Measurements from ENCODE around the gene GRM8.

The GRM8 gene

DNA sequence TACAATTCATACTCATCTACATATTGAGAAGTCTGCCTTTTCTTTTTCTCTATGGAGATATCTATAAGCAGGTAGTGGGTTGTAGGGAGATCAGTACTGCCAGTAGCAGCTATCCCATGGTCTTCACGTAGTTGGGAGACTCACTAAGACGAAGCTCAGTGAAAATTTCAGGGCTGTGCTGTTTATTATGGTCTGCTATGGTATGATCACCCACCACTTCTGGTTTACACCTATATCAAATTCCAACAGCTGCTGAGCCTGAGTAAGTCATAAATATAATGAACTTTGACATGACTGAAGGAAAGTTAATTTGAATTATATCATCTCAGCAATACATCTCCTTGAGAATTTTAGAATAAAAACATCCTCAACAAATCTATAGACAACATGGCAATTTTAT, 741.7 kb downstream of the GRM8 start:
- ChIA-PET CTCF (no interaction called here), POLR2A (no interaction called here)
- TF ChIP-seq HDGF (IDR thresholded peaks at IDR 0.05; ENCODE audit: borderline replicate concordance) (no peak), ZNF384 (IDR thresholded peaks at IDR 0.05) (no peak), ELF4 (IDR thresholded peaks at IDR 0.05) (no peak), CTBP1 (IDR thresholded peaks at IDR 0.05; ENCODE audit: borderline replicate concordance) (no peak), L3MBTL2 (conservative IDR thresholded peaks at IDR 0.05) (no peak), FOXA1 (IDR thresholded peaks at IDR 0.05) (no peak), TARDBP (IDR thresholded peaks at IDR 0.05) (no peak), SP1 (IDR thresholded peaks at IDR 0.05) (no peak), ARNT (IDR thresholded peaks at IDR 0.05) (no peak), LEF1 (IDR thresholded peaks at IDR 0.05; ENCODE audit: borderline replicate concordance) (no peak), SUZ12 (IDR thresholded peaks at IDR 0.05) (no peak), FOXM1 (IDR thresholded peaks at IDR 0.05; ENCODE audit: borderline replicate concordance) (no peak)
- TF ChIP-seq, protein P1, sequence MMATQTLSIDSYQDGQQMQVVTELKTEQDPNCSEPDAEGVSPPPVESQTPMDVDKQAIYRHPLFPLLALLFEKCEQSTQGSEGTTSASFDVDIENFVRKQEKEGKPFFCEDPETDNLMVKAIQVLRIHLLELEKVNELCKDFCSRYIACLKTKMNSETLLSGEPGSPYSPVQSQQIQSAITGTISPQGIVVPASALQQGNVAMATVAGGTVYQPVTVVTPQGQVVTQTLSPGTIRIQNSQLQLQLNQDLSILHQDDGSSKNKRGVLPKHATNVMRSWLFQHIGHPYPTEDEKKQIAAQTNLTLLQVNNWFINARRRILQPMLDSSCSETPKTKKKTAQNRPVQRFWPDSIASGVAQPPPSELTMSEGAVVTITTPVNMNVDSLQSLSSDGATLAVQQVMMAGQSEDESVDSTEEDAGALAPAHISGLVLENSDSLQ (IDR thresholded peaks at IDR 0.05): no peak
- DNase-seq (ENCODE audit: extremely low spot score): no peak

- TF ChIP-seq FOXK2 (IDR thresholded peaks at IDR 0.05) (no peak), SUZ12 (IDR thresholded peaks at IDR 0.05) (no peak), NFRKB (IDR thresholded peaks at IDR 0.05) (no peak), SP1 (IDR thresholded peaks at IDR 0.05) (no peak), BHLHE40 (IDR thresholded peaks at IDR 0.05; ENCODE audit: borderline replicate concordance) (no peak), ZNF384 (IDR thresholded peaks at IDR 0.05) (no peak), HDGF (IDR thresholded peaks at IDR 0.05; ENCODE audit: borderline replicate concordance) (no peak), ELF4 (IDR thresholded peaks at IDR 0.05) (no peak), CTBP1 (IDR thresholded peaks at IDR 0.05; ENCODE audit: borderline replicate concordance) (no peak), LEF1 (IDR thresholded peaks at IDR 0.05; ENCODE audit: borderline replicate concordance) (no peak), ARNT (IDR thresholded peaks at IDR 0.05) (no peak), FOXM1 (IDR thresholded peaks at IDR 0.05; ENCODE audit: borderline replicate concordance) (no peak), L3MBTL2 (conservative IDR thresholded peaks at IDR 0.05) (no peak), TARDBP (IDR thresholded peaks at IDR 0.05) (no peak), FOXA1 (IDR thresholded peaks at IDR 0.05) (no peak)
- TF ChIP-seq, protein P1 (IDR thresholded peaks at IDR 0.05): no peak
- DNase-seq (ENCODE audit: extremely low spot score): no peak
- ChIA-PET CTCF (no interaction called here), POLR2A (no interaction called here)
Observed at GRCh38 chr7:126501617-126502016, 751.1 kb downstream of the GRM8 start.

DNA sequence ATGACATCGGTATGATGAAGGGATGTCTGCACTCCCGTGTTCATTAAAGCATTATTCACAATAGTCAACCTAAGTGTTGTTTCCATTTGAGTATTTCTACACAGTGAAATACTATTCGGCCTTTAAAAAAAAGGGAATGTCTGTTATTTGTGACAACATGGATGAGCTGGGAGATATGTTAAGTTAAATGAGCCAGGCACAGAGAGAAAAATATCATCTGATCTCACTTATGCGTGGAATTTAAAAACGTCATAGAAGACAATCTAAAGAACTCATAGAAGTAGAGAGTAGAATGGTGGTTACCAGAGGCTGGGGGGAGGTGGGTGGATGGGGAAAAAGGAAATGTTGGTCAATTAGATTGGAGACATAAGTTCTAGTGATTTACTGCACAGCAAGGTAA, 753.3 kb downstream of the GRM8 start:
- DNase-seq (ENCODE audit: extremely low spot score): no peak
- ChIA-PET CTCF (no interaction called here), POLR2A (no interaction called here)
- TF ChIP-seq HDGF (IDR thresholded peaks at IDR 0.05; ENCODE audit: borderline replicate concordance) (no peak), FOXM1 (IDR thresholded peaks at IDR 0.05; ENCODE audit: borderline replicate concordance) (no peak), ELF4 (IDR thresholded peaks at IDR 0.05) (no peak), ARNT (IDR thresholded peaks at IDR 0.05) (no peak), ZNF384 (IDR thresholded peaks at IDR 0.05) (no peak), SP1 (IDR thresholded peaks at IDR 0.05) (no peak), CTBP1 (IDR thresholded peaks at IDR 0.05; ENCODE audit: borderline replicate concordance) (no peak), SUZ12 (IDR thresholded peaks at IDR 0.05) (no peak), BHLHE40 (IDR thresholded peaks at IDR 0.05; ENCODE audit: borderline replicate concordance) (no peak)

DNA sequence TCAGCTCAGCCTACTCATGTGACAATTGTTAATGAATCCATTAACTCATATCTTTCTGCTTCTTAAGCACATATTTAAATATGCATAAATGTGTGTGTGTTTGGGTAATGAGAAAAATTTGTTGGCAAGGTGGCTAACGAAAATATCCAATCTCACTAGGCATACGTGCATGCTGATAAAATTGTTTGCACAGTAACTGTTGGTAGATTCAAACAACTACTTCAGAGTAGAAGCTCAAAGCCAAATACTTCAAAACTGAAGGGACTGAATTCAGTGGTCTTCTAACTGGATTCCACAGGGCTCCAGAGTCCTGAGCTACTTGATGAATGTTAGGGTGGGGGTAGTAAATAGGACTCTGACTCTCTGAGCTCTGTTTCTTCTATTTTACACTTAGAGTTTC, 757.0 kb downstream of the GRM8 start:
- POLR2A ChIA-PET: no interaction called here
- CTCF ChIA-PET: no interaction called here
- no peak for DNase-seq (ENCODE audit: extremely low spot score)
- TF ChIP-seq ARNT (IDR thresholded peaks at IDR 0.05) (no peak), FOXA1 (IDR thresholded peaks at IDR 0.05) (no peak), HDGF (IDR thresholded peaks at IDR 0.05; ENCODE audit: borderline replicate concordance) (no peak), TARDBP (IDR thresholded peaks at IDR 0.05) (no peak), FOXK2 (IDR thresholded peaks at IDR 0.05) (no peak), SP1 (IDR thresholded peaks at IDR 0.05) (no peak), BHLHE40 (IDR thresholded peaks at IDR 0.05; ENCODE audit: borderline replicate concordance) (no peak), FOXM1 (IDR thresholded peaks at IDR 0.05; ENCODE audit: borderline replicate concordance) (no peak), ZNF384 (IDR thresholded peaks at IDR 0.05) (no peak), ELF4 (IDR thresholded peaks at IDR 0.05) (no peak), L3MBTL2 (conservative IDR thresholded peaks at IDR 0.05) (no peak)

GRCh38 chr7:126495001-126495400, 757.7 kb downstream of the GRM8 start:
- ChIA-PET CTCF (no interaction called here), POLR2A (no interaction called here)
- TF ChIP-seq SP1 (IDR thresholded peaks at IDR 0.05) (no peak), HDGF (IDR thresholded peaks at IDR 0.05; ENCODE audit: borderline replicate concordance) (no peak), FOXM1 (IDR thresholded peaks at IDR 0.05; ENCODE audit: borderline replicate concordance) (no peak), CTBP1 (IDR thresholded peaks at IDR 0.05; ENCODE audit: borderline replicate concordance) (no peak), SUZ12 (IDR thresholded peaks at IDR 0.05) (no peak), L3MBTL2 (conservative IDR thresholded peaks at IDR 0.05) (no peak), FOXK2 (IDR thresholded peaks at IDR 0.05) (no peak), ZNF384 (IDR thresholded peaks at IDR 0.05) (no peak), FOXA1 (IDR thresholded peaks at IDR 0.05) (no peak), LEF1 (IDR thresholded peaks at IDR 0.05; ENCODE audit: borderline replicate concordance) (no peak), NFRKB (IDR thresholded peaks at IDR 0.05) (no peak), BHLHE40 (IDR thresholded peaks at IDR 0.05; ENCODE audit: borderline replicate concordance) (no peak), ELF4 (IDR thresholded peaks at IDR 0.05) (no peak), ARNT (IDR thresholded peaks at IDR 0.05) (no peak), TARDBP (IDR thresholded peaks at IDR 0.05) (no peak)
- TF ChIP-seq, protein P1 (IDR thresholded peaks at IDR 0.05): no peak
- DNase-seq (ENCODE audit: extremely low spot score): no peak

GRCh38 chr7:126493801-126494200, 758.9 kb downstream of the GRM8 start:
- CTCF ChIA-PET: no interaction called here
- POLR2A ChIA-PET: no interaction called here
- DNase-seq (ENCODE audit: extremely low spot score): no peak
- TF ChIP-seq HDGF (IDR thresholded peaks at IDR 0.05; ENCODE audit: borderline replicate concordance) (no peak), CTBP1 (IDR thresholded peaks at IDR 0.05; ENCODE audit: borderline replicate concordance) (no peak), FOXA1 (IDR thresholded peaks at IDR 0.05) (no peak), SP1 (IDR thresholded peaks at IDR 0.05) (no peak), TARDBP (IDR thresholded peaks at IDR 0.05) (no peak), ARNT (IDR thresholded peaks at IDR 0.05) (no peak), LEF1 (IDR thresholded peaks at IDR 0.05; ENCODE audit: borderline replicate concordance) (no peak), FOXM1 (IDR thresholded peaks at IDR 0.05; ENCODE audit: borderline replicate concordance) (no peak), L3MBTL2 (conservative IDR thresholded peaks at IDR 0.05) (no peak), ZNF384 (IDR thresholded peaks at IDR 0.05) (no peak), SUZ12 (IDR thresholded peaks at IDR 0.05) (no peak), ELF4 (IDR thresholded peaks at IDR 0.05) (no peak), BHLHE40 (IDR thresholded peaks at IDR 0.05; ENCODE audit: borderline replicate concordance) (no peak)

Measured in HEK293T (cell line).